Thyroid gland (tissue), 4 donors: ENCODE measurements around the gene TUBGCP2.

ENCODE experiments used
- POLR2A ChIP-seq, 2 donors: fragments of 450-650 bp; IDR thresholded peaks; one replicate each; pipeline ENCODE4 v1.6.1; 2017; ENCODE audit warnings: antibody characterized with exemption in 2 of 2, mild to moderate bottlenecking in 2 of 2, moderate library complexity in 1 of 2
- TF ChIP-seq, protein P1 (sequence below), 6 experiments: fragments of 200-600 bp in 3 of 6; fragments of 450-650 bp in 3 of 6; sonication (generic) in 3 of 6; IDR thresholded peaks; one replicate each; pipeline ENCODE4 v1.5.1; 2016 to 2019; ENCODE audit warnings: antibody characterized with exemption in 6 of 6, mild to moderate bottlenecking in 2 of 6, inconsistent platforms in 1 of 6, moderate library complexity in 1 of 6

DNA sequence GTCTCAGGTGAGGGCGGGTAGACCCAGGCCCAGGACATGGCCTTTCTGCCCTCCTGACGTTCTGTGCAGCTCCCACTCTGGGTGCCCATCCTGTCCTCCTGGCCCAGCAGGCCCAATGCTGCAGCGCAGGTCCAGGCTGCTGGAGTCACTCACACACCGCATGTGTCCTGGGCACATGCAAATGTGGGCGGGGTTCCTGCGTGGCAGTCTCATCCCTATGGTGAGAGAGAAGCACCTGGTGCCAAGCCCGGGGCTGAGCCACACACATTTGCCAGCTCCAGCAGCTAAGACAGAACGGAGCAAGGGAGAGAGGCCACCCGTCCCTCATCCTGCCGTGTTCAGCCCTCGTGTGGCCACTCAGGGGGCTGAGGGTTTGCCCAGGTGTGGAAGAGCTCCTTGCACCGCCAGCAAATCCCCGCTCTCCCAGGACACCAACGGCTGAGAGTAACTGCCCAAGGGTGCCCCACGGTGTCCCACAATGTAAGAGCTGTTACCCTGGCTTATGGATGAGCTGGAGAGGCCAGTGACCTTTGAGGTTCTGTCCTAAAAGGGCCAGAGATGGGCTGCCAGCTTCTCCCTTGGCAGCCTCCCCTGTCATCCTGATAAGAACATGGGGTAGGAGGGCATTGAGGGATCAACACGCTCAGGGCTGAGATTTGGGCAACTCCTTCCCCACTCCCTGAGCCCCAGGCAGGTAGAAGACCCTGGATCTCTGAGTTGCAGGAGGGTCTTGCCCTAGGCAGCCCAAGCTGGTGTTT lies 44.7 kb upstream of the TUBGCP2 start:
- TF ChIP-seq, protein P1, sequence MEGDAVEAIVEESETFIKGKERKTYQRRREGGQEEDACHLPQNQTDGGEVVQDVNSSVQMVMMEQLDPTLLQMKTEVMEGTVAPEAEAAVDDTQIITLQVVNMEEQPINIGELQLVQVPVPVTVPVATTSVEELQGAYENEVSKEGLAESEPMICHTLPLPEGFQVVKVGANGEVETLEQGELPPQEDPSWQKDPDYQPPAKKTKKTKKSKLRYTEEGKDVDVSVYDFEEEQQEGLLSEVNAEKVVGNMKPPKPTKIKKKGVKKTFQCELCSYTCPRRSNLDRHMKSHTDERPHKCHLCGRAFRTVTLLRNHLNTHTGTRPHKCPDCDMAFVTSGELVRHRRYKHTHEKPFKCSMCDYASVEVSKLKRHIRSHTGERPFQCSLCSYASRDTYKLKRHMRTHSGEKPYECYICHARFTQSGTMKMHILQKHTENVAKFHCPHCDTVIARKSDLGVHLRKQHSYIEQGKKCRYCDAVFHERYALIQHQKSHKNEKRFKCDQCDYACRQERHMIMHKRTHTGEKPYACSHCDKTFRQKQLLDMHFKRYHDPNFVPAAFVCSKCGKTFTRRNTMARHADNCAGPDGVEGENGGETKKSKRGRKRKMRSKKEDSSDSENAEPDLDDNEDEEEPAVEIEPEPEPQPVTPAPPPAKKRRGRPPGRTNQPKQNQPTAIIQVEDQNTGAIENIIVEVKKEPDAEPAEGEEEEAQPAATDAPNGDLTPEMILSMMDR (IDR thresholded peaks at IDR 0.05), result no peak
- no peak for TF ChIP-seq POLR2A (IDR thresholded peaks at IDR 0.05)
